GM12878 (cell line): ENCODE measurements around the gene ANGPTL5. TPM values are rescaled to one million over a fixed set of nuclear protein-coding genes. Genes with fewer than 3 reads are reported as not detected.
"Not testable (repeated sequence)": the region's sequence is repeated elsewhere in the genome, so short reads cannot be mapped to it uniquely, and the experiment has no call there.

Experiments
- ATAC-seq: fragments of 200-7000 bp; cut with Tn5 transposase; 3 replicates; pipeline ENCODE4 v1.9.1; 2020; ENCODE audit warnings: mild to moderate bottlenecking, moderate library complexity
- Bru-seq: library from RNA; stranded (reverse); fragments of 400-500 nt; gene quantifications from one replicate; lab custom pipeline; 2021; lab: Mats Ljungman, UMichigan
- BruChase-seq, 2 experiments: library from RNA; stranded (reverse); fragments of 400-500 nt; gene quantifications; one replicate each; lab custom pipeline; 2021; lab: Mats Ljungman, UMichigan
- BruUV-seq: library from RNA; stranded (reverse); fragments of 400-500 nt; replicated peaks from 2 replicates; lab custom pipeline; 2021; lab: Mats Ljungman, UMichigan
- CTCF ChIA-PET: fragments of 300-600 bp; sonication (Branson Sonifier 250); formaldehyde crosslinking; extraction: SDS; loops from one replicate; lab custom pipeline; 2021; ENCODE audit warnings: inconsistent platforms; lab: Yijun Ruan, JAX
- POLR2A ChIA-PET: fragments of 350-600 bp; formaldehyde crosslinking; extraction: SDS; loops from one replicate; lab custom pipeline; 2021; ENCODE audit warnings: inconsistent platforms; lab: Charles Lee
- RAD21 ChIA-PET: fragments of 300-600 bp; sonication (Branson Sonifier 250); formaldehyde crosslinking; loops from one replicate; lab custom pipeline; 2023; ENCODE audit warnings: antibody characterized with exemption; ENCODE audit not compliant: unreplicated experiment; lab: Charles Lee
- SMC1A ChIA-PET: fragments of 300-600 bp; sonication (Branson Sonifier 250); formaldehyde crosslinking; loops from one replicate; lab custom pipeline; 2023; ENCODE audit not compliant: unreplicated experiment, uncharacterized antibody; lab: Charles Lee
- DNase-seq: peaks from one replicate; pipeline ENCODE4 v3.0.0-alpha.2; 2011; ENCODE audit warnings: low read depth, low spot score
- FAIRE-seq: peaks from 3 replicates; lab custom pipeline; 2011; peaks lifted over from hg19 to GRCh38; lab: Jason Lieb, UNC
- H2AFZ ChIP-seq: 2 replicates; pipeline ENCODE4 v1.6.0; 2011; ENCODE audit warnings: low read depth, low read length, control low read depth; ENCODE audit not compliant: control insufficient read depth
- H3K27ac ChIP-seq: 2 replicates; pipeline ENCODE4 v1.5.1; 2011; ENCODE audit warnings: control low read depth; ENCODE audit not compliant: control insufficient read depth, insufficient read depth
- H3K27me3 ChIP-seq, 2 experiments: replicated peaks in 1 of 2; 2 replicates each; pipeline versions ENCODE4 v1.6.0 to v1.6.1; 2011; ENCODE audit warnings: low read length in 1 of 2; ENCODE audit not compliant: control insufficient read depth in 2 of 2, insufficient read depth in 2 of 2
- H3K36me3 ChIP-seq, 2 experiments: 2 replicates each; pipeline ENCODE4 v1.5.1; 2011; ENCODE audit warnings: low read length in 1 of 2; ENCODE audit not compliant: control insufficient read depth in 2 of 2, insufficient read depth in 2 of 2
- H3K4me1 ChIP-seq: 2 replicates; pipeline ENCODE4 v1.6.1; 2011; ENCODE audit warnings: mild to moderate bottlenecking, low read length, moderate library complexity, mixed read lengths; ENCODE audit not compliant: control insufficient read depth, insufficient read depth
- H3K4me2 ChIP-seq: 2 replicates; pipeline ENCODE4 v1.6.0; 2011; ENCODE audit warnings: control low read depth; ENCODE audit not compliant: control insufficient read depth, insufficient read depth
- H3K4me3 ChIP-seq: fragments of 200-600 bp; sonication (generic); 2 replicates; pipeline ENCODE4 v1.5.1; 2016
- H3K79me2 ChIP-seq: 2 replicates; pipeline ENCODE4 v1.6.0; 2011; ENCODE audit warnings: low read length; ENCODE audit not compliant: control insufficient read depth, insufficient read depth
- H3K9ac ChIP-seq: 2 replicates; pipeline ENCODE4 v1.8.0; 2011; ENCODE audit warnings: low read length, control low read depth, mixed read lengths; ENCODE audit not compliant: control insufficient read depth, insufficient read depth
- H3K9me3 ChIP-seq: replicated peaks from 3 replicates; pipeline ENCODE4 v1.5.1; 2011; ENCODE audit warnings: mild to moderate bottlenecking, low read length; ENCODE audit not compliant: control insufficient read depth, insufficient read depth
- H4K20me1 ChIP-seq: 2 replicates; pipeline ENCODE4 v1.6.0; 2011; ENCODE audit not compliant: control insufficient read depth, insufficient read depth
- BCL11A ChIP-seq: IDR thresholded peaks from 2 replicates; pipeline ENCODE4 v1.6.1; 2011; ENCODE audit warnings: low read depth, low read length
- MLLT1 ChIP-seq: fragments of 450-650 bp; IDR thresholded peaks from 2 replicates; pipeline ENCODE4 v1.6.1; 2016; ENCODE audit warnings: mild to moderate bottlenecking
- NR2C2 ChIP-seq: IDR thresholded peaks from 2 replicates; pipeline ENCODE4 v1.6.1; 2011; ENCODE audit warnings: borderline replicate concordance, low read depth; ENCODE audit not compliant: control insufficient read depth, insufficient read length
- TCF7 ChIP-seq: IDR thresholded peaks from 2 replicates; pipeline ENCODE4 v1.6.1; 2014; ENCODE audit warnings: antibody characterized with exemption, borderline replicate concordance
- WGBS: methylation state at CpG from one replicate; pipeline ENCODE4 v1.1.6; 2016; ENCODE audit warnings: low lambda C conversion rate; ENCODE audit not compliant: insufficient replicate concordance, insufficient coverage; ENCODE audit errors: missing lambda C conversion rate; 5-methylcytosine and 5-hydroxymethylcytosine counted together
- in situ Hi-C: fragments of 300-500 bp; cut with MboI; formaldehyde crosslinking; loops from 9 replicates; pipeline ENCODE4 v1.14.3; 2018; ENCODE audit warnings: mixed read lengths
- intact Hi-C: fragments of 100-400 bp; cut with micrococcal nuclease; formaldehyde crosslinking; loops from one replicate; pipeline ENCODE4 v1.14.2; 2022; ENCODE audit not compliant: unreplicated experiment
- long read RNA-seq, 2 experiments: library from polyadenylated mRNA; unstranded; transcript quantifications; one replicate each; pipeline ENCODE4 v2.0.0, GENCODE V29; 2019 to 2020
- polyA minus RNA-seq, 3 experiments: library from RNA; depleted of rRNA, polyadenylated mRNA; stranded (reverse); fragments of >200 nt; gene quantifications; 2 replicates each; pipeline ENCODE4 v1.2.3, GENCODE V29; 2011
- polyA plus RNA-seq, 11 experiments: library from polyadenylated mRNA; depleted of rRNA in 4 of 11; unstranded in 6 of 11; stranded (reverse) in 5 of 11; fragments of >200 nt; fragmentation: Nextera tagmentation in 4 of 11; fragmentation: Illumina TruSeq in 1 of 11; extraction: Ambion mirVana in 4 of 11; extraction: Trizol in 1 of 11; gene quantifications; 1 replicate in 1 of 11; 2 replicates in 10 of 11; pipeline versions ENCODE4 v1.2.1 to v1.2.3, GENCODE V29; 2011 to 2016; ENCODE audit warnings: inconsistent platforms in 2 of 11, missing spikeins in 2 of 11, low read depth in 1 of 11
- total RNA-seq, 4 experiments: library from RNA; depleted of rRNA in 3 of 4; stranded (reverse); fragments of >200 nt in 3 of 4; fragmentation: Illumina TruSeq in 1 of 4; extraction: Trizol in 1 of 4; gene quantifications; 2 replicates each; pipeline versions ENCODE4 v1.2.1 to v1.2.3, GENCODE V29; 2013 to 2021
- TF ChIP-seq, protein P1 (sequence below): fragments of 450-650 bp; formaldehyde crosslinking; IDR thresholded peaks from 2 replicates; pipeline ENCODE4 v1.5.0; 2022; ENCODE audit warnings: mild to moderate bottlenecking, missing genetic modification characterization

ANGPTL5 gene
- not detected in 2 replicates for total RNA-seq (2013; cell fraction: nucleolus; rRNA removed)
- not detected in 2 replicates for total RNA-seq (2014; rRNA removed)
- total RNA-seq (2014; rRNA removed; fragmentation: Illumina TruSeq; extraction: Trizol): not detected in 2 replicates
- total RNA-seq (2021): not detected in 2 replicates
- polyA plus RNA-seq (2011; ENCODE audit: low read depth): not detected
- not detected in 2 replicates for polyA plus RNA-seq (2011; rRNA removed)
- not detected in 2 replicates for polyA plus RNA-seq (2011; cell fraction: cytosol; rRNA removed)
- not detected in 2 replicates for polyA plus RNA-seq (2011; cell fraction: nucleus; rRNA removed)
- polyA plus RNA-seq (2012): 0.04 TPM in 1 of 2 replicates, not detected in the other
- polyA plus RNA-seq (2014; fragmentation: Illumina TruSeq; extraction: Trizol): not detected in 2 replicates
- not detected for polyA plus RNA-seq (2014; fragmentation: Nextera tagmentation; extraction: Ambion mirVana)
- polyA plus RNA-seq (2014; rRNA removed): not detected in 2 replicates
- polyA plus RNA-seq (2016; fragmentation: Nextera tagmentation; extraction: Ambion mirVana): not detected
- polyA minus RNA-seq (2011; rRNA and poly(A)+ RNA removed): not detected in 2 replicates
- not detected in 2 replicates for polyA minus RNA-seq (2011; cell fraction: cytosol; rRNA and poly(A)+ RNA removed)
- not detected in 2 replicates for polyA minus RNA-seq (2011; cell fraction: nucleus; rRNA and poly(A)+ RNA removed)
- percentile 4 among the genes with signal in this experiment for Bru-seq, nascent RNA
- BruChase-seq, experiment 1, labeled RNA remaining after a 6-hour chase: not detected
- BruChase-seq, experiment 2, labeled RNA remaining after a 2-hour chase: not detected
- long read RNA-seq, experiment 1: 0 reads
- long read RNA-seq, experiment 2: 0 reads

GRCh38 chr11:101916422-101916821, at the start of gene ANGPTL5:
Gene ANGPTL5 (minus strand): TSS chr11:101916522. CDS start chr11:101907909, 8,613 bp downstream.
- H3K9me3 ChIP-seq: no peaks in the 10 kb centered on the region
- H3K79me2 ChIP-seq: no peaks in the 10 kb centered on the region
- ATAC-seq (no peak), DNase-seq (no peak), FAIRE-seq (no peak)
- SMC1A ChIA-PET: no interaction called here
- 0 out of 2 replicates have a peak within 1 kb of the TSS, but pooled peaks have one; percentile 68 for H3K4me3 ChIP-seq
- no peak for TF ChIP-seq MLLT1
- TF ChIP-seq, protein P1, sequence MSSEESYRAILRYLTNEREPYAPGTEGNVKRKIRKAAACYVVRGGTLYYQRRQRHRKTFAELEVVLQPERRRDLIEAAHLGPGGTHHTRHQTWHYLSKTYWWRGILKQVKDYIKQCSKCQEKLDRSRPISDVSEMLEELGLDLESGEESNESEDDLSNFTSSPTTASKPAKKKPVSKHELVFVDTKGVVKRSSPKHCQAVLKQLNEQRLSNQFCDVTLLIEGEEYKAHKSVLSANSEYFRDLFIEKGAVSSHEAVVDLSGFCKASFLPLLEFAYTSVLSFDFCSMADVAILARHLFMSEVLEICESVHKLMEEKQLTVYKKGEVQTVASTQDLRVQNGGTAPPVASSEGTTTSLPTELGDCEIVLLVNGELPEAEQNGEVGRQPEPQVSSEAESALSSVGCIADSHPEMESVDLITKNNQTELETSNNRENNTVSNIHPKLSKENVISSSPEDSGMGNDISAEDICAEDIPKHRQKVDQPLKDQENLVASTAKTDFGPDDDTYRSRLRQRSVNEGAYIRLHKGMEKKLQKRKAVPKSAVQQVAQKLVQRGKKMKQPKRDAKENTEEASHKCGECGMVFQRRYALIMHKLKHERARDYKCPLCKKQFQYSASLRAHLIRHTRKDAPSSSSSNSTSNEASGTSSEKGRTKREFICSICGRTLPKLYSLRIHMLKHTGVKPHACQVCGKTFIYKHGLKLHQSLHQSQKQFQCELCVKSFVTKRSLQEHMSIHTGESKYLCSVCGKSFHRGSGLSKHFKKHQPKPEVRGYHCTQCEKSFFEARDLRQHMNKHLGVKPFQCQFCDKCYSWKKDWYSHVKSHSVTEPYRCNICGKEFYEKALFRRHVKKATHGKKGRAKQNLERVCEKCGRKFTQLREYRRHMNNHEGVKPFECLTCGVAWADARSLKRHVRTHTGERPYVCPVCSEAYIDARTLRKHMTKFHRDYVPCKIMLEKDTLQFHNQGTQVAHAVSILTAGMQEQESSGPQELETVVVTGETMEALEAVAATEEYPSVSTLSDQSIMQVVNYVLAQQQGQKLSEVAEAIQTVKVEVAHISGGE: no peak
- no peak for TF ChIP-seq TCF7
- no peak for TF ChIP-seq NR2C2
- no peak for TF ChIP-seq BCL11A
- H3K9ac ChIP-seq: no peak within 1 kb of the TSS
- no TSS peak for BruUV-seq
- 62% methylated on average over 2 of the region's 2 CpGs for WGBS
- H2AFZ ChIP-seq: peak within 1 kb of the TSS; percentile 90; the same call in 1 of the 2 replicates
- CTCF ChIA-PET: no interaction called here
- no peak within 1 kb of the TSS for H3K27ac ChIP-seq
- intact Hi-C loops: no loop called here
- no peaks in the 10 kb centered on the region for H3K36me3 ChIP-seq
- no peak within 1 kb of the TSS for H3K4me2 ChIP-seq
- RAD21 ChIA-PET: no interaction called here
- in situ Hi-C loops: no loop called here
- H3K27me3 ChIP-seq: no peaks in the 10 kb centered on the region; a peak in 1 of 4 replicates
- POLR2A ChIA-PET: no interaction called here
- H3K4me1 ChIP-seq: 0 out of 2 replicates have a peak, but pooled peaks cover 3% of the 10 kb centered on the region
- H4K20me1 ChIP-seq: no peaks in the 10 kb centered on the region

DNA sequence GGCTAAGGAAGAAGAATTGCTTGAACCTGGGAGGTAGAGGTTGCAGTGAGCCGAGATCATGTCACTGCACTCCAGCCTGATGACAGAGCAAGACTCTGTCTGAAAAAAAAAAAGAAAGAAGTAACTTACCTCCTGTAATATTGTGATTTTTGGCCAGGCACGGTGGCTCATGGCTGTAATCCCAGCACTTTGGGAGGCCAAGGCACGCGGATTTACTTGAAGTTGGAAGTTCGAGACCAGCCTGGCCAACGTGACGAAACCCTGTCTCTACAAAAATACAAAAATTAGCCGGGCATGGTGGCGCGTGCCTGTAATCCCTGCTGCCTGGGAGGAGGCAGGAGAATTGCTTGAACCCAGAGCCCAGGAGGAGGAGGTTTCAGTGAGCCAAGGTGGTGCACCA, 47.9 kb upstream of the ANGPTL5 start:
- POLR2A ChIA-PET, H3K4me3 ChIP-seq, in situ Hi-C loops, SMC1A ChIA-PET, ATAC-seq, H3K79me2 ChIP-seq, CTCF ChIA-PET, H3K27ac ChIP-seq, H3K27me3 ChIP-seq, BruUV-seq, H4K20me1 ChIP-seq, intact Hi-C loops, H3K9me3 ChIP-seq, RAD21 ChIA-PET, H2AFZ ChIP-seq, FAIRE-seq, H3K4me2 ChIP-seq, DNase-seq, H3K9ac ChIP-seq, H3K4me1 ChIP-seq, H3K36me3 ChIP-seq: not testable (repeated sequence)
- WGBS: 41% methylated on average over 10 of the region's 10 CpGs
